Activated CD8-positive, alpha-beta memory T cell treated with anti-CD3 and anti-CD28 coated beads, Interleukin-2, amount 50 U/mL, for 4 hours (primary cell): ENCODE data around the gene TMEM38B.
"Not testable (repeated sequence)": the region's sequence is repeated elsewhere in the genome, so short reads cannot be mapped to it uniquely, and the experiment has no call there.

ENCODE experiments used
- DNase-seq: peaks from one replicate; pipeline ENCODE4 v3.0.0-alpha.2; 2020

Gene TMEM38B

DNA sequence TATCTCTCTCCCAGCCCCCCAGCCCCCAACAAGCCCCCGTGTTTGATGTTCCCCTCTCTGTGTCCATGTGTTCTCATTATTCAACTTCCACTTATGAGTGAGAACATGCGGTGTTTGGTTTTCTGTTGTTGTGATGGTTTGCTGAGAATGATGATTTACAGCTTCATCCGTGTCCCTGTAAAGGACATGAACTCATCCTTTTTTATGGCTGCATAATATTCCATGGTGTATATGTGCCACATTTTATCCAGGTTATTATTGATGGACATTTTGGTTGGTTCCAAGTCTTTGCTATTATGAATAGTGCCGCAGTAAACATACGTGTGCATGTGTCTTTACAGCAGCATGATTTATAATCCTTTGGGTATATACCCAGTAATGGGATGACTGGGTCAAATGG is 33.9 kb downstream of the TMEM38B start:
- DNase-seq, result not testable (repeated sequence)

DNA sequence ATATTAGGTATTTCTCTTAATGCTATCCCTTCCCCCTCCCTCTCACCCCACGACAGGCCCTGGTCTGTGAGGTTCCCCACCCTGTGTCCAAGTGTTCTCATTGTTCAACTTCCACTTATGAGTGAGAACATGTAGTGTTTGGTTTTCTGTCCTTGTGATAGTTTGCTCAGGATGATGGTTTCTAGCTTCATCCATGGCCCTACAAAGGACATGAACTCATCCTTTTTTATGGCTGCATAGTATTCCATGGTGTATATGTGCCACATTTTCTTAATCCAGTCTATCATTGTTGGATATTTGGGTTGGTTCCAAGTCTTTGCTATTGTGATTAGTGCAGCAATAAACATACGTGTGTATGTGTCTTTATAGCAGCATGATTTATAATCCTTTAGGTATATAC is 37.1 kb downstream of the TMEM38B start:
- DNase-seq, result not testable (repeated sequence)

GRCh38 chr9:105735366-105735765 is 41.0 kb downstream of the TMEM38B start:
- no peak for DNase-seq

DNA sequence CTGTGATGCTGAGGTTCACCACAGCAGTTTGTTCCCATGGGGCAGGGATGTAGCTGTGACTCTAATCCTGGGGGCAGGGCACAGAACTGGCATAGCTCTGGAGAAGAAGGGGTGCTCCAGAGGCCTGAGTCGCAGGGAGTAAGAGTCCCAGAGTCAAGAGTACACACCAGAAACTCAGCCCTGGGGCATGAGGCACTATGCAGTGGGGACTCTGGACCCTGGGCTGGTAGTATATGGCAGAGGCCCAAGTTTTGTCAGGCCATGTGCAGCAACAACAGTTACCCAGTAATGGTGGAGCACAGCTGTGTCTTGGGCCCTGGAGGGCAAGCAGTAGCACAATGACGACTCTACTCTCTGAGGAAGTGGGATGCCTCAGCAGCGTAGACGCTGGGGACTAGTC is 42.9 kb downstream of the TMEM38B start:
- no peak for DNase-seq

DNA sequence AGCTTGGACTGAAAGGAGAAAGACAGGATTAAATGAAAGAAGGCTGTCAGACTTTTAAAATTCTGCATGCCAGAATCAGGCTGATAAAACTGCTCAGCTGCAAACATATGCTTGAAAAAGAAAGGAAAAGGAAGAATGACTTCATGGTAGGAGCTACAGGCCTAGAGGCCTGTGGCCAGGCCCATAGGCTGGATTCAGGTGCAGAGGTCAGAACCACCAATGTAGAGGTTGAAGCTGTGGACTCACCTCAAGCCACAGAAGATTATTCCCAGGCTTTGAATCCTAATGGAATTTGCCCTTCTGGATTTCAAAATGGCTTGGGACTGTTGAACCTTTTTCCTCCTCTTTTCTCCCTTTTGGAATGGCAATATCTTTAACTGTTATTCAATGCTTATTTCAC is 47.7 kb downstream of the TMEM38B start:
- no peak for DNase-seq

GRCh38 chr9:105747325-105747724 is 53.0 kb downstream of the TMEM38B start:
- DNase-seq, result not testable (repeated sequence)

GRCh38 chr9:105751761-105752160 is 57.4 kb downstream of the TMEM38B start:
- no peak for DNase-seq

DNA sequence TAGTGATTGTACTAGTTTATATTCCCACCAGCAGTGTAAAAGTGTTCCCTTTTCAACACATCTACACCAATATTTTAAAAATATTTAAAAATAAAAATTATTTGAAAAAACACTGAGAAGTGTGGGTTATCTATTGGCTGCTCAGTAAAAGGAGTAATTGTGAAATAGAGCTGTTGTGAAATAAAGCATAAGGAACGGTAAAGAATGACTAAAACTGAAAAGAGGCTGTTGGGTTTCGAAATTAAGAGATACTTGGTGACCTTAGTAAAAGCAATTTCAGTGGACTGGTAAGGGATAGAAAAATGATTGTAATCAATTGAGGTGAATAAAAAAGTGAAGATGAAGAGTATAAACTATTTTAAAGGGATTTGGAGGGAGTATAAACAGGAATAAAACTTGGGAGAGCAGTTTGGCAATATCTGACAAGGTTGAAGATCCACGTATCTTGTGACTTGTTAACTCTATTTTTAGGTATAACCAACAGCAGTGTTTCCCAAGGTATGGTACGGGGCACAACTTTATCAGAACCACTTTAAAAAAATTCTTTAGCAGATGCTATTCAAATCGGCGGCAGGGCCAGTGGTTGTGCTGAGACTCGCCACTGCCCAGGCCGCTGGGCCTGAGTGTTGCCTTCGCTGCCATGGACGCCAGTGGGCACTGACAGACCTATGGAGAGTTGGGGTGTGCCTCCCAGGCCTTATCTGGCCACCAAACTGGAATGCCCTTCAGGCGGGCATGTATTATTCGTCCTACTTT is 63.3 kb downstream of the TMEM38B start:
- DNase-seq, result no peak

- no peak for DNase-seq
Measured at GRCh38 chr9:105760053-105760452, 65.7 kb downstream of the TMEM38B start.

DNA sequence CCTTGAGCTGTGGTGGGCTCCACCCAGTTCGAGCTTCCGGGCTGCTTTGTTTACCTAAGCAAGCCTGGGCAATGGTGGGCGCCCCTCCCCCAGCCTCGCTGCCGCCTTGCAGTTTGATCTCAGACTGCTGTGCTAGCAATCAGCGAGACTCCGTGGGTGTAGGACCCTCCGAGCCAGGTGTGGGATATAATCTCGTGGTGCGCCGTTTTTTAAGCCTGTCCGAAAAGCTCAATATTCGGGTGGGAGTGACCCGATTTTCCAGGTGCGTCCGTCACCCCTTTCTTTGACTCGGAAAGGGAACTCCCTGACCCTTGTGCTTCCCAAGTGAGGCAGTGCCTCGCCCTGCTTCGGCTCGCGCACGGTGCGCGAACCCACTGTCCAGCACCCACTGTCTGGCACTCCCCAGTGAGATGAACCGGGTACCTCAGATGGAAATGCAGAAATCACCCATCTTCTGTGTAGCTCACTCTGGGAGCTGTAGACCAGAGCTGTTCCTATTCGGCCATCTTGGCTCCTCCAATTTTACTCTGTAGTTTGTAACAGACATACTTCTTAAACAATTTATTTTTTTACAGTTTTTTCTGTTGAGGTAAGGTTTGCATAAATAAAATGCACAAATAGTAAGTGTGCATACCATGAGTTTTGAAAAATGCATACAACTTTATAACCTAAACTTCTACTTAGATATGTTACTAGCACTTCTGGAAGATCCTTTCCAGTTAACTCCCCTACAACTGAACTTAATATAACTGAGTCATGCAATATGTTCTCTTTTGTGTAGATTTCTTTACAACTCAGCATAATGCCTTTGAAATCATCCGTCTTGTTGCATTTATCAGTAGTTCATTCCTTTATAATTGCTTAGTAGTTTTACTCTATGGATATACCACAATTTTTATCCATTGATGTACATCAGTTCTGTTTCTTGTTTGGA is 88.5 kb downstream of the TMEM38B start:
- not testable (repeated sequence) for DNase-seq

- DNase-seq, result not testable (repeated sequence)
Measured at GRCh38 chr9:105783495-105783872, 89.1 kb downstream of the TMEM38B start.

- not testable (repeated sequence) for DNase-seq
Measured at GRCh38 chr9:105786796-105787195, 92.5 kb downstream of the TMEM38B start.

GRCh38 chr9:105816202-105816744 is 121.9 kb downstream of the TMEM38B start:
- DNase-seq, result no peak

- DNase-seq, result no peak
Measured at GRCh38 chr9:105816981-105817380, 122.6 kb downstream of the TMEM38B start.

- no peak for DNase-seq
Measured at GRCh38 chr9:105818903-105819302, 124.6 kb downstream of the TMEM38B start.

DNA sequence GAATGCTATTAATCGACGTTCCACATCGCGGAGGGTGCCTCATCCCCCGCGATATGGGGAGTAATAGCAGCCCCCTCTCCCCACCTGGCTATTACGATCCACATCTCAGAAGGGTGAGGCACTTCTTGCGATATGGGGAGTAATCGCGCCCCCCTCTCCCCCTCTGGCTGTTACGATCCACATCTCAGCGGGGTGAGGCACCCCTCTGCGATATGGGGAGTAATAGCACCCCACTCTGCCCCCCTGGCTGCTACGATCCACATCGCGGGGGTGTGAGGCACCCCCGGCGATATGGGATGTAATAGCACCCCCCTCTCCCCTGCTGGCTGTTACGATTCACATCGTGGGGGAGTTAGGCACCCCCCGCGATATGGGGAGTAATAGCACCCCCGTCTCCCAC is 128.5 kb downstream of the TMEM38B start:
- DNase-seq, result no peak
